DMS53 (cell line): ENCODE measurements around the gene TSHR.
"Not testable (repeated sequence)": the region's sequence is repeated elsewhere in the genome, so short reads cannot be mapped to it uniquely, and the experiment has no call there.

ENCODE experiments used
- DNase-seq: peaks from one replicate; lab custom pipeline; 2025; lab: John Stamatoyannopoulos, UW

Gene TSHR

DNA sequence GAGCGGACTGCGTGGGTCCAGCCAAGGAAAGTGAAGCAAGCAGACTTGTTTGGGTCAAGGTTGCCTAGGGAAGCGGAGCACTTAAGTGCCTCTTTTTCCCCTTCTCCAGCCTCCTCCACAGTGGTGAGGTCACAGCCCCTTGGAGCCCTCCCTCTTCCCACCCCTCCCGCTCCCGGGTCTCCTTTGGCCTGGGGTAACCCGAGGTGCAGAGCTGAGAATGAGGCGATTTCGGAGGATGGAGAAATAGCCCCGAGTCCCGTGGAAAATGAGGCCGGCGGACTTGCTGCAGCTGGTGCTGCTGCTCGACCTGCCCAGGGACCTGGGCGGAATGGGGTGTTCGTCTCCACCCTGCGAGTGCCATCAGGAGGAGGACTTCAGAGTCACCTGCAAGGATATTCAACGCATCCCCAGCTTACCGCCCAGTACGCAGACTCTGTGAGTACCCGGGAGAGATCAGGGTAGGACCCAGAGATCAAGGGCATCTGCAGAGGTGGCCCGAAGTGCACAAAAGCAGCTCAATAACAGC is at the start of gene TSHR:
Gene TSHR (plus strand): TSS at position 206 of the 526 bp plus-strand sequence. CDS start 60 bp downstream, at position 266.
- peak; percentile 54 for DNase-seq

DNA sequence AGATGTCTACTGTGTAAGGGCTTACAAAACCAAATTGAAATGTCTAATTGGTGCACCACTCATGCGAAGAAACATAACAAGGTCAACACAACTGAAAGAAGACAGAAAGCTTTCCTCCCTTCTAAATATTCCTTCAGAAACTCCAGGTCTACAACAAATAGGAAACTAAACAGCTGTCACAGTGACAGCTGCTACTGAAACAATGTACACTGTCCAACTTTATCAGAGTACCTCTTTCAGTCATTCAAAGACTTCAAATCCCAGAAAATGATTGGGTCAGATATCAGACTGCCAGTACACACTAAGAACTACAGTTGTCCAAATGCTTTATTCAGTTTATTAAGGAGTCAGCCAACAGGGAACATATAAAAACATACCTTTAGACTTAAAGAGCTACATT is 49.1 kb upstream of the TSHR start:
- DNase-seq, result no peak

DNA sequence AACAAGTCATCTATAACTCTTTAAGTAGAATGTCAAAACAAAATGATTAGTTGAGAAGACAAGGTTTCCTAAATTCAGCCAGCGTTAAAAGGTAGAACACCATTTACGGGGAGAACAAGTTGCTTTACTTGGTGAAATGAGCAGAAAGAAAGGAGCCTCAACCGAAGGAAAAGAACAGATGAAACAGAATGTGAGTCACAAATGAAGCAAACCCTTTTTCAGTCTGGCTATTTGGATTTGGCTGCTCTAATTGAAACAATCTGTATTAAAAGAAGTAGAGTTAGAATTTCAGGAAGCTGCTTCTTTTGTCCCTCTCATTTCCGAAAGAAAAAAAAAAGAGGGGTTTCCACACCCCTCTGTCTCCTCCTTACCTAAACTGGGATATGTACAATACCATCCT is 48.5 kb upstream of the TSHR start:
- no peak for DNase-seq

DNA sequence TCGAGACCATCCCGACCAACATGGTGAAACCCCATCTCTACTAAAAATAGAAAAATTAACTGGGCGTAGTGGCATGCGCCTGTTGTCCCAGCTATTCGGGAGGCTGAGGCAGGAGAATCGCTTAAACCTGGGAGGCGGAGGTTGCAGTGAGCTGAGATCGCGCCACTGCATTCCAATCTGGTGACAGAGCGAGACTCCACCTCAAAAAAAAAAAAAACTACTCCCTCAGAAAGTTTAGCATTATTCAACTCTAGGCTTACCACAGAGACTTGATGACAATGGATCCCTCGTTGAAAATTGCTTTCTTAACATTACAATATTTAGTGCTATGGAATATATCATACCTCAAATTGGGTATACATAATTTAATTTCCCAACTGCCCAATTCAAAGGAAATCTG is 43.4 kb upstream of the TSHR start:
- not testable (repeated sequence) for DNase-seq

DNA sequence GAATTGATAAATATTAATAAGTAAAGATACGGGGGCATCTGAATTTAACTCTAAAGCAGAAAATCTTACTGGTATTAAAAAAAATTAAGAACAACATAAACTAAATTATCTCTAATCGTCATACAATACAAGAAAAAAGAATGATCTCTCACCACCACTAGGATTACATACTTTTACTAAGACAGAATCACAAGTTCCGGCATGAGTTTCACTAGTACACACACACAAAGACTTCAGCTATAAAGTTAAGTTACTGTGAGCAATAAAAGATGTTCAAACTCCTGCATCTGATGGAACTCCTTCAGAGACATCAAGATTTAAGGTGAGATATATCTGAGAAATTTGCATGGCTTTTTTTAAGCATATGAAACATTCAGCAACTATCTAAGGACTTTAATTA is 35.8 kb upstream of the TSHR start:
- DNase-seq, result no peak

DNA sequence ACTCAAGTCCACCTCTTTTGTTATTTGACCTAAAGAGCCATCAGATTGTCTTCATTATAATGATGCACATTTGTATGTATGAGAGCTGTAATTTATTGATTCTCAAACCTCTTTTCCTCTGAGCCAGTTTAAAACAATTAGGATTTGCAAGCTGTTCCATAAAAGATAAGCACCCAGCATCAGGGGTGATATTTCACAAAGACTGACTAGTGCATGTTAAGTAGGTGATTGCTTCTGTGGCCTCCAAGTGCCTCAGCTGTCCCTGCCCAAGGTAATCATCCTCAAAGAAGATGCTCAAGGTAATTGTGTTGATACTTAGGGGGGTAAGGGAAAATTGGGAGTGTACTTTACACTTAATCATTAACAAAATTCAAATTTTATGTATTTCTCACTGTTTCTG is 32.1 kb upstream of the TSHR start:
- DNase-seq, result no peak

DNA sequence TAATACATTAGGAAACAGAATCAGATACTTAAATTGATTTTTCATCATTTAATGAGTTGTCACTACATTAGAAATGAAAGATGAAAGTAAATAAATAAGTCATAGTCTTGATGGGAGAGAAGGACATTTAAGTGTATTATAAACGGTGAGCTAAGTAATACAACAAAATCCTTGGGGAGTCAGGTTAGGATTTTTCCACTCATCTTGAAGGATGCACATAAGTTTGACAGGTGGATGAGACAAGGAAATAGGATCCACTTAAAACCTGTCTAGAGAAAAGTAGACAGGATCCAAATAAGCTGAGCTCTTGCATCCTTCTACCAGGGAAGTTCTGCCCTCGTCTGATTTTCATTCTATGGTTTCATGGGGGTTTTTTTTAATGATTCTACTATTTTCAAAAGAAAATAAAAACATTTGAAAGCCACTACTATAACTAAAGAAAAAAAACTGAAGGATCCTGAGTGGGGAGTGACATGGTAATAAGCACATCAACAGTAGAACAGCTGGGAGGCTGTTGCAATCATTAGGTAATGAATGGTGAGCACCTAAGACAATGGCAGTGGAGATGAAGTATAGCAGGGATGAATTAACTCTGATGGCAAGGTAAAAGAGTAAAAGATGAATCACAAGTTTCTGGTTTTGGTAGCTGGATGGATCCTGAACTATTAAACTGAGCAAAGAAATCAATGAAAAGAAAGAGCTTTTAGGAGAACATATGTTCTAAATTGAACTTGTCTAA is 30.9 kb upstream of the TSHR start:
- DNase-seq, result no peak

DNA sequence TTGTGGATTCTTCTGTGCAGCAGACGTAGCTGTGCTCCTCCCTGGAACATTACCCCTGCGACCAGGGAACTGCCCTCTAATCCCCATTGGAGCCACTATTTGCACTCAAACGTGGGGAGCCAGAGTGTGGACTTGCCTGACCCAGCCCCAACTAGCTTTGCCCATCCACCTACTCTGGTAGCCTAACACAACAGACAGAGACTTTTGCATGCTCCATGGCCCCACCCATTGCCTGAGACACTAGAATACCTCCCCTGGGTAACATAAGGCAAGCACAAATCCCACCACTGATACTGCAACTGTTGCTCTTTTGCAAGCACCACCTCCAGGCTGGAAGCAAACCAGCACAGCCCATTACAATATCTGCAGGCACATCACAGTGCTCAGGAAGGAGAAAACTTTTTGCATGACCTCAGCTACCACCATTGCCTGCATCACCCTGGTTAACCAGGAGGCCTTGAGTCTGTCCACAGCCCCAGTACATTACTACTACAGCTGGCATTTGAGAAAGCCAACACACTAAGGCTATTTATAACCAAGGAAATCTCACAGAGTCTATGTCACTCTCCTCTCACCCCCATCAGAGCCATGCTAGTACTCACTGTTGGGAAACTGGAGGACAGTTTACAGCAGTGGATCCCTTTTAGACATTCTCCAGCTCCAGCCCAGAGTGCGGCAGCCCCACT is 28.9 kb upstream of the TSHR start:
- DNase-seq, result no peak

DNA sequence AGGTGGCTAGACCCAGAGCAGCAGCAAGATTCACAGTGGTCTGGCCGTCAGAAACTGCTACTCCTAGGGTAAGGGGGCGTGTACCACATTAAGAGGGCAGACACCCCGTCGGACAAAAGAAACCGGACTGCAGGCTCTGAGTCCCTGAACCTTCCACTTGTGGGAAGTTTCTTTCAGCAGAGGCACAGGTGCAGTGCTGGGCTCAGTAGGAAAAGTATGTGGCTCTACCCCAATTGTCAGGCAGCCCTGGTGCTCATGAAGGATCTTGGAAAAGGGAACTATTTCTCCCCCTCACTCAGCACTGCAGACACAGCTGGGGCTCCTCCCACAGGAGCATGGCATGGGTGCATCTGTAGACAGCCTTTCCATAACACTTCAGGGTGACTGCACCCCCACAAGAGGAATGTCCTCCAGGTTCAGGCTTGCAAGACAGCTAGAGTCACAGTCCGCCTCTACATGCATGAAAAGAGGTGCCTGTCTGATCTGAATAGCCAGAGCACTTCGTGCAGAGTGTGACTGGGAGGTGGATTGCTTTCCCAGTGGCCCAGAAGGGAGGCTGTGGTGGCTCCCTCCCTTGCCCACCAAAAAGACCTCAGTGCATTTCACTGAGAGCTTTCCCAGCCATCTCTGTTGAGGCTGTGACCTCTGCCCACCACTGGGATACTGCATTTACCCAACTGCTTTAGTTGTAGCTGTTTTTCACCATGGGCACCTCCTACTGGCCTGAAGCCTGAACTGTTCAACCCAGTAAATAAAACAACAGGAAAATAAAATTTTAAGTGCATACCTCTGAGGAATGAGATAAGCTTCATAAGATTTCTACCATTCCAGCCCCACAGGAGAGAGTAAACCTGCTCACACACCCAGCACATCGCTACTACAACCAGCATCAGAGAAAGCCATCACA is 28.1 kb upstream of the TSHR start:
- no peak for DNase-seq

DNA sequence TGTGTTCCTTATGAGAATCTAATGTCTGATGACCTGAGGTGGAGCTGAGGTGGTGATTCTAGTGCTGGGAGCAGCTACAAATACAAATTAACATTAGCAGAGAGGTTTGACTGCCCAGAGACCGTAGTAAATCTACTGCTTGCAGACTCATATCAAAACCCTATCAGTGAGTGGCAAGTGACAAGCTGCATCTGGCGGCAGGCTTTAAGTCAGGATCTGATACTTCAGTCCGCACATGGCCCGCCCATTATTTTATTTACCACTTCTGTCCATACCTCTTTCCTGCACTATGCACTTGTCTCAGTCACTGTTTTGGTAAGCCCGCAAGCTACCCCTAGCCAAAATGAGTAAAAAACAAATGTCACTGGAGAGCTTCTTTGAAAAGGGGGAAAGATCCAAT is 25.3 kb upstream of the TSHR start:
- no peak for DNase-seq

DNA sequence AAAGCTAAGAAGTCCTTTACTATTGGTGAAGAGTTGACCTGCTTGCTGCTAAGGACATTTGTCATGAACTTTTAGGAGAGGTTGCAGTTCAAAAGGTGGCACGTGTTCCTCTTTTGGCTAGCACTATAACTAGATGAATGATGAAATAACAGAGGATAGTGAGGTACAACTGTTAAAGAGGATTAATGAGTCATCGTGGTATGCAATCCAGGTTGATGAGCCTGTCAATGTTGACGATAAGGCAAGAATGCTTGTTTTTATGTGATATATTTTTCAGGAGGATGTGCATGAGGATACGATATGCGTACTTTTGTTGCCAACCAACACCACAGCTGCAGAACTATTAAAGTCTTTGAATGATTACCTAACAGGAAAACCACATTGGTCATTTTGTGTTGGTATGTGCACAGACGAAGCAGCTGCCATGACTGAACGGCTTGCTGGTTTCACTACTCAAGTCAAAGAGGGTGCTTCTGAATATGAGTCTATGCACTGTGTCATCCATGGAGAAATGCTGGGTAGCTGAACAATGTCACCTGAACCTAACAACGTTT is 24.5 kb upstream of the TSHR start:
- peak; percentile 44 for DNase-seq

DNA sequence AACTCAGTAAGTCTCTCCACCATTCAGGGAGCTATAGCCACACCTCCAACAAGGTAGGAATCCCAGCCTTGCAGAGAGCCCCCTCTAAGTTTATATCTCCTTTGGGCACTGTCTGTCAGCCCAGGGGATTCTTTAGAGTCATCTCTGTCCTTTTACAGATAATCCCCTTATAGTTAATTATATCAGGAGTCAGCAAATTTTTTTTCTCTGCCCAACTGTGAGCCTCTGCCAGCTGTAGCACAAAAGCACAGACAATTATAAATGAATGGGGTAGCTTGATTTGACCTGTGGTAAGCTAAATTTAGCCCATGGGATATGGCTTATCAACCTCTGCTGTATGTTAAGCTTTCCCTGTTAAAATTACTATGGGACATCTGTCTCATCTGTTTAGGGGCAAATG is 22.1 kb upstream of the TSHR start:
- DNase-seq, result no peak

DNA sequence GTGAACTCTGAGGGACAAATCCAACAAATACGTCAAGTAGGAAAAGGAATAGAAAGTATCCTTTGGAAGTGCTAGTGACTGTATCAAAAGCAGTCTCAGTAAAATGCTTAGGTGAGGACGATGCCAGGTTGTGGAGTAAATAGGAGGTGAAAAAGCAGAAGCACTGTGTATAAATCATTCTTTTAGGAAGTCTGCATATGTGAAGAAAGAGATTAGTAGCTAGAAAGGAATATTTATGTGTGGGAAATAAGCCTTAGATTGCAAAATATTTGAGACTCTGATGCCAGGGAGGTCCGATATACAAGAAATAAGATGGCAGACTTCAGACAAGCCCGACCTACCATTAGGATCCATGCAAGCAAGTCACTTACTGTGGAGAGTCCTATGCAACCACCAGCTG is 21.7 kb upstream of the TSHR start:
- DNase-seq, result no peak

DNA sequence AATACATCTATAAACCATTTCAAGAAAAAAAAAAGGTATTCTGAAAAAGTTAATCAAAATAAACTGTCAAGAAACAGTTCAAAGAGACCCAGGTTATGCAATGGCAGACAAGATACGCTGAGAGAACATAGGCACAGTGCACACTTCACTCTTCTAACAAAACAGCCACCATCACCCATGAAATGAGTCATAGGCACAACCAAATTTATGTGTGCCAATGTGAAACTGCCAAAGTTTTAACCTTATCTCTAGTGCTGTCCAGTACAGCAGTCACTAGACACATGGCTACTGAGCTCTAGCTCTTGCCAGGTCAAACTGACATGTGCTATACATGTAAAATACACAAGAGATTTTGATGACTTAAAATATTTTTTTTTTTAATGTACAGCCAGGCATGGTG is 15.3 kb upstream of the TSHR start:
- peak; percentile 1 for DNase-seq

DNA sequence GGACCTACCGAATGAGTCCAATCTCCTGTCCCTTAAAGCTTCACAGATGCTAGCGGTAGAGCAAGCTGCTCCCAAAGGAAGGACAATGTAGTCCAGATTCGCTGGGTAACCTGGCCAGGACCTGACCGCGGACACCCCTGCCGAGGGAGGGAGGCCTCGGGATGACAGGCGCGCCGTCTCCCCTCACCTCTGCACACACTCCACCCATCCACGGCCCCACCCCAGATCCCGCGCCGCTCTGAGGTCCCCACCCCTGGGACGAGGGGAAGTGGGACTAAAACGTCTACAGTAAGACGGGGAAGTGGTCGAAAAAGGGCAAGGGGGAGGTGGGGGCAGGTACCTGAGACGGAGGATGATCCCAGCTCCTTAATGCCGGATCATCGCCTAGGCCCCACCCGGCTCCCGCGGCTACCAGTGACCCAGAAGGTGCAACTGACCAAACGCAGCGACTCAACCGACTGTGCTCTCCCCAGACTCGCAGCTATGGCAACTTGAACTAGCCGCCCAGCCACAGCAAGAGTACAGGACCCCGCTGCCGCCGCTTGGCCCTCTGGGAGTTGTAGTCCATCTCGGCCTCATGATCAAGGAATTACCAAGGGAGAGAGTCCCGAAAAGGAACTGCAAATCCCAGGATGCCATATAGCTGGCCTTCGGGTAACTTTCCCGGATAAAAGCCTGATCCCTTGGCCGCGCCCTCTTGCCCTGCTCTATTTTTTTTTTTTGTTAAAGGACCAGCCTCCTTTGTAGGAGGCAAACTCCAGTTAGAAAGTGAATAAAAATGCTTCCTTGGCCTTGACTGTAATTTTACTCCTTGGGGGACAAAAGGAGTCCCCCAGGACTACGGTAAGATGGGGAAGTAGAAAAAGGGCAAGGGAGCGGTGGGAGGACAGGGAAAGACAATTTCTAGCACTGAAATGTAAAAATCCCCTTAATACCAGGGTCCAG is 13.9 kb upstream of the TSHR start, which contains the start of gene CEP128:
Gene CEP128 (minus strand): TSS at position 498 of the 945 bp plus-strand sequence.
- peak; percentile 97 for DNase-seq

DNA sequence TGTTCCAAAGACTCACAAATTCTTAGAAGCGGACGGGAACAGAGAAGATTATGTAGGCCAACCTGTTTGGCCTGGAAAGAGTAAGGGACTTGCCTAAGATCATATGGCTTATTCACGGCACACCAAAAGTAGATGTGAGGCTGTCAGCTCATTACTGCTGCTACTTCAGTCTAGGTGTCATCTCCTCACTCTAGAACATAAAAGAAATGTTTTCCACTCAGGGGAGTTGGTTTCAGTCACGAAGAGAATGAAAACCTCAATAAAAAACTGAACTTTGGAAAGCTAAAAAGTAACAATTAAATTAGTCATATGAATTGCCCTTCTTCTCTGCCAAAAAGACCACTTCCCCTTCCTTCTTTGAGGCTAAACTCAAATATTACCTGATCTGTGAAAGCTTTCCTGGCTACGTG is 13.2 kb upstream of the TSHR start:
- DNase-seq, result peak; percentile 41

DNA sequence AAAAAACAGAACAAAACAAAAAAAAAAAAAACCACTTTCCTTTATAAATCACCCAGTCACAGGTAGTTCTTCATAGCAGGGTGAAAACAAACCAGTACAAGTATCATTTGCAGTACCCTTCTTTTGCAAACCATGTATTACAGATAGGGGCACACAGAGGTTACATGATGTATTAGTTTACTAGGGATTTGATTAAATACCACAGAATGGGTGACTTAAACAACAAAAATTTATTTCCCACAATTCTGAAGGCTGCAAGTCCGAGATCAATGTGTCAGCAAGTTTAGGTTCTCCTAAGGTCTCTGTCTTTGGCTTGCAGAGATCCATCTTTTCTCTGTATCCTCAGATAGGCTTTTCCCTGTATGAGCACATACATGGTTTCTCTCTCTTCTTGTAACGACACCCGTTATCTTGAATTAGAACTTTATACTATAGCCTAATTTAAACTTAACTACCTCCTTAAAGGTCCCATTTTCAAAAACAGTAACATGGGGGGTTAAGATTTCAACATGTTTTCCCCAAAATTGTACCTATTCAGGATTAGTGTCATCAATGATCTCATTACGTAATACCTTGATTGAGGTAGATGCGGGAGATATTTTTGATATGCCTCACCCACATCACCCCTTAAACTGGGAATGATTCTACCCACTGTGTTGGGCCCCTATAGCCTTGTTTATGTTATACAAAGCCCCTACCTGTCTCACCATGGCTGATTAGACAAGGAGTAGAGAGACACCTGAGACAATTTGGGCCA is 10.4 kb upstream of the TSHR start:
- DNase-seq, result no peak

DNA sequence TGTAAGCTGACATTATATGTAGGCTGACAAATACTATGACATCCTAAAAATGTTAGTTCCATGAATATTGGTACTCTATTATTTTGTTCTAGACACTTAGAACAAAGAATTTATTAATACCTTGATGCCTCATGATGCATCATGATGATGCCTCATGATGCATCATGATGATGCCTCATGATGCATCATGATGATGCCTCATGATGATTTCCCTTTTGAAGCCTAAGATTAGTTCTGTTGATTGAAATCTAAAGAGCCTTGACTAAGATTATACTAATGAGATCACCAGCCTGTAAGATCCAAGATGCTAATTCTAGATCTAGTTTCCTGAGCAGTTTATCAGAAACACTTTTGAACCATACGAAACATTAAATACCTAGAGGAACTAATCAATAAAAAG is 9.2 kb upstream of the TSHR start:
- DNase-seq, result no peak

DNA sequence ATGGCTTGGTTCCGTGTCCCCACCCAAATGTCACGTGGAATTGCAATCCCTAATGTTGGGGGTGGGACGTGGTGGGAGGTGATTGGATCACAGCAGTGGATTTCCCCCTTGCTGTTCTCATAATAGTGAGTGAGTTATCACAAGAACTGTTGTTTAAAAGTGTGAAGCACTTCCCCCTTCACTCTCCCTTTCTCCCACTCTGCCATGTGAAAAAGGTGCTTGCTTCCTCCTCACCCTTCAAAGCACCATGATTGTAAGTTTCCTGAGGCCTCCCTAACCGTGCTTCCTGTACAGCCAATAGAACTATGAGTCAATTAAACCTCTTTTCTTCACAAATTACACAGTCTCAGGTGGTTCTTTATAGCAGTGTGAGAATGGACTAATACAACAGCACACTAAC is 8.6 kb upstream of the TSHR start:
- DNase-seq, result no peak

DNA sequence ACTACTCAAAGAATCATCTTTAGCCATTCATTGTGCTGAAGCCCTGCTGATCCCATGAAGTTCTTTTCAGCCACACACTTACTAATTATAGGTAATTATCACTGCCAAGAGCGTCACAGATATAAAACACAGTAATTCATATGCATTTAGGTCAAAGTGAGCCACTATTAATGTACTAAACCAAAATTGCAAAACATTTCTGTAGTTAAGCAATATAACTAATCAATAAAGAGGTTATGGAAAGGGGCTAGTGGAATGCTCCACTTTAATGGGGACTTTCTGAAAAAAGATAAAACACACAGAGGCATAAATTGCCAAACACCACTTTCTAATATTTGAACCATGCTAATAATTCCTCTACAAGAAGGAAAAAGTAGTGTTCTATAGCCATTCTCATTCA is 7.1 kb upstream of the TSHR start:
- DNase-seq, result no peak
